ENCODE measurements around the gene CACNA1G. TPM values are rescaled to one million over a fixed set of nuclear protein-coding genes. Genes with fewer than 3 reads are reported as not detected.

CACNA1G gene
- total RNA-seq, 2 experiments from 2014 or later: not detected

DNA sequence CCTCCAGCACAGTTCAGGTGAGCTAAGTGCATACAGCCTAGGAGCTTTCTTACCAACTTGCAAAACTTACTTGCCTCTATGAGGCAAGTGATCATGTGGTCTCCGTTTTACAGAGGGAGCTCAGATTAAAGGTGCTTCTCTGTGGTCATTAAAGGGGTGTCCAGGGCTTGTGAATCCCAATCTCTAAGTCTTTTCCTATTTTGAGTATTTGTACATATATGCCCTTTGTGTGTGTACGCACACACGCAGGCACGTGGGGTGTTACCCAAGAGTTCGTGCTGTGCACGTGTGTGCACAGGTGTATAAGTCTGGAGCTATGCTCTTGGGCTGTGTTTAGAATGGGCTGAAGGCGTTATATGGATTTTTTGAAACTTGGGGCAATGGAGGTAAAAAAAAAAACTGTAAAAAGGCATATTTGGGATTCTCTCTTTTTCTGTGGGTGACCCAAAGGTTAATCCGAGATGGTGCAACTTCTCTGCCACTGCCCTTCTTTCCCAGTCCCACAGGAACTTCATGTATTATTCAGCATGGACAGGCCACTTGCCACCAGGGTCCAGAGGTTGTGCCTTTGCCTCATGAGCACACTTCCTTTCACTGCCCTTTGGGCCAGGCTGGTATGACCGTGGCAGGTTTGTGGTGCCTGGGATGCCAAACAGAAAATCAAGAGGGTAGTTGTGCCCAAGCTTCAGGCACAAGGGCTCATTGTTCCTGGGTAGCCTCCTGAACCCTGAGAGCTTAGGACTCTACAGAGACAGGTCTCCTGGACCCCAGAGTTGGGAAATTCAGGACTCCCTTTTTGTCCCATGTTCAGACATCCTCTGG, 75.7 kb downstream of the CACNA1G start:
- Histone ChIP-seq H3K36me3 (ENCODE audit: insufficient read depth, low read length) (no peaks in the 10 kb centered on the region), H3K27ac (ENCODE audit: low read depth, low read length, poor library complexity, severe bottlenecking) (no peak overlapping the region), H3K9me2 (ENCODE audit: insufficient read depth, low read length) (no peaks in the 10 kb centered on the region), H4K20me1 (ENCODE audit: insufficient read depth, low read length) (no peaks in the 10 kb centered on the region), H3K4me3 (ENCODE audit: low read depth, low read length, poor library complexity, severe bottlenecking) (no peak overlapping the region), H3K9me3 (ENCODE audit: low read length) (no peaks in the 10 kb centered on the region), H3K79me2 (ENCODE audit: insufficient read depth, low read depth, low read length) (no peaks in the 10 kb centered on the region), H3K4me2 (ENCODE audit: low read length) (no peak overlapping the region), H2AFZ (ENCODE audit: low read length) (no peak overlapping the region), H3K4me1 (ENCODE audit: insufficient read depth, low read length, poor library complexity, severe bottlenecking) (peaks cover 9% of the 10 kb centered on the region)
- TF ChIP-seq EZH2phosphoT487 (IDR thresholded peaks at IDR 0.05; ENCODE audit: borderline replicate concordance, low read depth, low read length): no peak
- TF ChIP-seq, protein P1, sequence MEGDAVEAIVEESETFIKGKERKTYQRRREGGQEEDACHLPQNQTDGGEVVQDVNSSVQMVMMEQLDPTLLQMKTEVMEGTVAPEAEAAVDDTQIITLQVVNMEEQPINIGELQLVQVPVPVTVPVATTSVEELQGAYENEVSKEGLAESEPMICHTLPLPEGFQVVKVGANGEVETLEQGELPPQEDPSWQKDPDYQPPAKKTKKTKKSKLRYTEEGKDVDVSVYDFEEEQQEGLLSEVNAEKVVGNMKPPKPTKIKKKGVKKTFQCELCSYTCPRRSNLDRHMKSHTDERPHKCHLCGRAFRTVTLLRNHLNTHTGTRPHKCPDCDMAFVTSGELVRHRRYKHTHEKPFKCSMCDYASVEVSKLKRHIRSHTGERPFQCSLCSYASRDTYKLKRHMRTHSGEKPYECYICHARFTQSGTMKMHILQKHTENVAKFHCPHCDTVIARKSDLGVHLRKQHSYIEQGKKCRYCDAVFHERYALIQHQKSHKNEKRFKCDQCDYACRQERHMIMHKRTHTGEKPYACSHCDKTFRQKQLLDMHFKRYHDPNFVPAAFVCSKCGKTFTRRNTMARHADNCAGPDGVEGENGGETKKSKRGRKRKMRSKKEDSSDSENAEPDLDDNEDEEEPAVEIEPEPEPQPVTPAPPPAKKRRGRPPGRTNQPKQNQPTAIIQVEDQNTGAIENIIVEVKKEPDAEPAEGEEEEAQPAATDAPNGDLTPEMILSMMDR (conservative IDR thresholded peaks at IDR 0.05; ENCODE audit: low read length): no peak
- no TSS peak for BruUV-seq (replicated peaks)
- intact Hi-C loops (cut with micrococcal nuclease; ENCODE audit: unreplicated experiment): no loop called here
- ChIA-PET POLR2A (interaction anchor here (0.9 kb wide), 1 partner anchor 8 kb away, joined by 4 read pairs; no protein-coding TSS in a partner anchor), CTCF (ENCODE audit: unreplicated experiment) (no interaction called here)
- no peak for DNase-seq (ENCODE audit: low spot score)

DNA sequence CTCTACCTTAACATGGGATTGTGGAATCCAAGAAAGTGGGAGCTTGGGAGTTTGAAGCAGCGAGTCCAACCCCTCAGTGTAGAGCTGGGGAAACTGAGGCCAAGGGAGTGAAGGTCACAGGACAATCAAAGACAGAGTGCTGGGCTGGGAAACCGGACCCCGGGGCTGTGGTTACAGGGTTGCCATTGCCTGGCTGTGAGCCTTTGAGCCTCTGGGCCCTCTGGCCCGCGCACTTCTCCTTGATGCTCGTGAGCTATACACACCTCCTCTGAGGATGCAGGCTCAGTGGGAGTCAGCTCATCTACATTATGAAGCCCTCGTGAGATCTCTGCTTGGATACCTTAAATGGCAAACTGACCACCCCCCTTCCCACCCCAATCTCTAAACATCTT, 76.3 kb downstream of the CACNA1G start:
- Histone ChIP-seq H3K27ac (ENCODE audit: low read depth, low read length, poor library complexity, severe bottlenecking) (no peak overlapping the region), H3K36me3 (ENCODE audit: insufficient read depth, low read length) (no peaks in the 10 kb centered on the region), H3K4me1 (ENCODE audit: insufficient read depth, low read length, poor library complexity, severe bottlenecking) (peaks cover 9% of the 10 kb centered on the region), H3K9me3 (ENCODE audit: low read length) (no peaks in the 10 kb centered on the region), H4K20me1 (ENCODE audit: insufficient read depth, low read length) (no peaks in the 10 kb centered on the region), H3K4me3 (ENCODE audit: low read depth, low read length, poor library complexity, severe bottlenecking) (no peak overlapping the region), H2AFZ (ENCODE audit: low read length) (no peak overlapping the region), H3K79me2 (ENCODE audit: insufficient read depth, low read depth, low read length) (no peaks in the 10 kb centered on the region), H3K9me2 (ENCODE audit: insufficient read depth, low read length) (no peaks in the 10 kb centered on the region), H3K4me2 (ENCODE audit: low read length) (no peak overlapping the region)
- no peak for TF ChIP-seq EZH2phosphoT487 (IDR thresholded peaks at IDR 0.05; ENCODE audit: borderline replicate concordance, low read depth, low read length)
- TF ChIP-seq, protein P1 (conservative IDR thresholded peaks at IDR 0.05; ENCODE audit: low read length): no peak
- intact Hi-C loops (cut with micrococcal nuclease; ENCODE audit: unreplicated experiment): no loop called here
- no peak for DNase-seq (ENCODE audit: low spot score)
- BruUV-seq (replicated peaks): no TSS peak
- CTCF ChIA-PET (ENCODE audit: unreplicated experiment): no interaction called here
- POLR2A ChIA-PET: no interaction called here
